NCI-H345 treated with DMSO at 0.1 percent for 48 hours (cell line): ENCODE results near the gene SPINK6.

ENCODE experiments used
- DNase-seq: peaks from one replicate; lab custom pipeline; 2025; ENCODE audit not compliant: unreplicated experiment; lab: John Stamatoyannopoulos, UW

Gene SPINK6, protein sequence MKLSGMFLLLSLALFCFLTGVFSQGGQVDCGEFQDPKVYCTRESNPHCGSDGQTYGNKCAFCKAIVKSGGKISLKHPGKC

DNA sequence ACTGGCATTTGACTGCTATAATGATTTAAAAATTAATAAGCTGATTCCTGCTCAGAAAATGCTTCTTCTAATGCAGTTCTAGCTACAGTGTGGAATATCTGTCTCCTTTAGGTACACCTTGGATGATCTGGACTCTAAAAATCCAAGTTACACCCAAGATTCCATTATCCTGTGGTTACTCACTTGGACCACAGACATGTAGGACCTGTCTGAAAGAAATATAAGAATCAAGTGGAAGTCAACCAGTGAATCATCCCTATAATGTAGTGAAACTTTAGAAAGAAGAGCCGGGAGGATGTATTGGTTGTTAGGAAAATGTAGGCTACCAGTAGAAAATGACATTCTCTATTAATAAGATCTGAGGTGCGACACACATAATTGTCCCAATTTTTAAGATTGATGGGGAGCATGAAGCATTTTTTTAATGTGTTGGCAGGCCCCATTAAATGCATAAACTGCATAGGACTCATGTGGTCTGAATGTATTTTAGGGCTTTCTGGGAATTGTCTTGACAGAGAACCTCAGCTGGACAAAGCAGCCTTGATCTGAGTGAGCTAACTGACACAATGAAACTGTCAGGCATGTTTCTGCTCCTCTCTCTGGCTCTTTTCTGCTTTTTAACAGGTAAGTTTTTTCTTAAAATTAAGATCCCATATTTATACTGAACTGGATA, at the start of gene SPINK6:
SPINK6 (plus strand) TSS at position 512 of the 673 bp plus-strand sequence; CDS start at position 567, 55 bp downstream.
- DNase-seq: no peak

DNA sequence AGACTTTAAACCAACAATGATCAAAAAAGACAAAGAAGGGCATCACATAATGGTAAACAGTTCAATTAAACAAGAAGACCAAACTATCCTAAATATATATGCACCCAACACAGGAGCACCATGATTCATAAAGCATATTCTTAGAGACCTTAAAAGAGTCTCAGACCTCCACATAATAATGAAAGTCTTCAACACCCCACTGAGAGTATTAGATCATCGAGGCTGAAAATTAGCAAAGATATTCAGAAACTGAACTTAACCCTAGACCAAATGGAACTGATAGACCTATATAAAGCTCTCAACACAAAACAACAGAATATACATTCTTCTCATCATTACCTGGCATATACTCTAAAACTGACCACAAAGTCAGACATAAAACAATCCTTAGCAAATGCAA, 46.2 kb upstream of the SPINK6 start:
- DNase-seq: no peak

GRCh38 chr5:148162038-148162437, 40.8 kb upstream of the SPINK6 start:
- no peak for DNase-seq

DNA sequence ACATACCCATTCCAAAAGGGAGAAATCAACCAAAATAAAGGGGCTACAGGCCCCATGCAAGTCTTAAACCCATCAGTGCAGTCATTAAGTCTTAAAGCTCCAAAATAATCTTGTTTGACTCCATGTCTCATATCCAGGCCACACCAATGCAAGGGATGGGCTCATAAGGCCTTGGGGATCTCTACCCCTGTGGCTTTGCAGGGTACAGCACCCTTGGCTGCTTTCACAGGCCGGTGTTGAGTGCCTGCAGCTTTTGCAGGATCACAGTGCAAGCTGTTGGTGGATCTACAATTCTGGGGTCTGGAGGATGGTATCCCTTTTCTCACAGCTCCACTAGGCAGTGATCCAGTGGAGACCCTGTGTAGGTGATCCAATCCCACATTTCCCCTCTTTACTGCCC, 39.5 kb upstream of the SPINK6 start:
- no peak for DNase-seq

DNA sequence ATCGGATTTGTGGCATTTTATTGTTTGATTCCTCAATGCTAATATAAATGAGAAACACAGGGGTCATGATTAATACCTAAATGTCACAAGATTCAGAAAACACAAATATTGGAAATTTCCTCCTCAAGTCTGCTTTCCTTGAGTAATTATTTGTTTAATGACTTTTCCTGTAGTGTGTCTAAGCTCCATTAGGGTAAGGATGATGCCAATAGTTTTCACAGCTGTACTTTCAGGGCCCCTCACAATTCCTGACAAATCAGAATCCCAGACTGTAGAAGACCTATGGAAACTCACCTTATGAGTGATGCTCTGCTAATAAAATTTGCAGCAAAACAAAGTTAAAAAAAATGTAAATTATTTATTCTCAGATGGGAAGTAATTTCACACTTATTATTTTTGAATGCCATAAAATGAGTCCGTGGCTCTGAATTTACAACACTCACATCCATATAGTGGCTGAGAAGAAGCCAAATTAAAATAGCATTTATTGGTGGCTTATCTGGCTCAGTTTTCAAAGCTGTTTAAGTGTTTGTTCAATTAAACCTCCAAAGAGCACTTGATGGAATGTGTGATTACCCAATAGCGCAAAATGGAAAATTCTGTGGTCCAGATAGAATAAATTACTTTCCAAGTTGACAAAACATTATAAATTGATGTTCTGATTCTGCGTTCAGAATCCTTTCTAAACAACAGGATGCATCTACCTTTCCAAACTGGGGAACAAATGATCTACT, 36.1 kb upstream of the SPINK6 start:
- no peak for DNase-seq

GRCh38 chr5:148168246-148168645, 34.6 kb upstream of the SPINK6 start, which contains the start of gene SPINK14:
SPINK14 (plus strand) TSS chr5:148168546; CDS start chr5:148169733, 1,187 bp downstream.
- no peak for DNase-seq

DNA sequence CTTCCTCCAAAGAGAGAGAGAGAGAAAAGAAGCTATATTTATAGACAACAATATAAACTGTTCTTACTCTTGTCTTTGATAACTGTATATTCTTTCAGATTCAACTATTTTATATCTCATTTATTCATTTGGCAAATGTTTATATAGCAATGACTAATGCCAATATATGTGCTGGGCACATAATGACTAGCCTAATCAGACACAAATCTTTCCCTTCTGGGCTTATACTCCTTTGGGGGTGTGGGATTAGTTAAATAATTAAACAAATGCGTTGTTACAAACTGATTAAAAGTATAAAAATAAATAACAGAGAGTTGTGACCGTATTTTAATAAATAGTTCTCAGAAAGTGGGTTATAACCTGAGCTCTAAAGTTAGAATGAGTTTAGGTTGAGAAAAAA, 30.5 kb upstream of the SPINK6 start:
- DNase-seq: no peak

GRCh38 chr5:148176480-148176879, 26.4 kb upstream of the SPINK6 start:
- no peak for DNase-seq

DNA sequence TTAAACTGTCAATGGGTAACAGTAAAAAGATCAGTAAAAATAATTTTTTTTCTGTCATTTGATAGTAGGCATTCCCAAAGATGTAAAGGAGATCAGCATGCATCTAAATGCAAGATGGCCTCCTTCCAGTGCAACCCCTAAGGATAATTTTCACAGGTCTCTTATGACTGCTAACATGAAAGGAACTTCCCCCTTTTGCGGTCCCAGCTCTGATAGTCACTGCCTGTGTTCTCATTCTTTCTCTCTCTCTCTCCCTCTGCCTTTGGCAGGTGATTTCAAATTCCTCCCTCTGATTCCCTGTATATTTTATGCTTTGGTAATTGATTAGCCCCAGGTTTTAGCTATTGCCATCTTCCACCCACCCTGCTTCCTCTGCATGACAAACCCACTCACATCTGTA, 25.6 kb upstream of the SPINK6 start:
- no peak for DNase-seq

- peak; percentile 46 for DNase-seq
Measured at GRCh38 chr5:148179234-148179824, 23.5 kb upstream of the SPINK6 start.

DNA sequence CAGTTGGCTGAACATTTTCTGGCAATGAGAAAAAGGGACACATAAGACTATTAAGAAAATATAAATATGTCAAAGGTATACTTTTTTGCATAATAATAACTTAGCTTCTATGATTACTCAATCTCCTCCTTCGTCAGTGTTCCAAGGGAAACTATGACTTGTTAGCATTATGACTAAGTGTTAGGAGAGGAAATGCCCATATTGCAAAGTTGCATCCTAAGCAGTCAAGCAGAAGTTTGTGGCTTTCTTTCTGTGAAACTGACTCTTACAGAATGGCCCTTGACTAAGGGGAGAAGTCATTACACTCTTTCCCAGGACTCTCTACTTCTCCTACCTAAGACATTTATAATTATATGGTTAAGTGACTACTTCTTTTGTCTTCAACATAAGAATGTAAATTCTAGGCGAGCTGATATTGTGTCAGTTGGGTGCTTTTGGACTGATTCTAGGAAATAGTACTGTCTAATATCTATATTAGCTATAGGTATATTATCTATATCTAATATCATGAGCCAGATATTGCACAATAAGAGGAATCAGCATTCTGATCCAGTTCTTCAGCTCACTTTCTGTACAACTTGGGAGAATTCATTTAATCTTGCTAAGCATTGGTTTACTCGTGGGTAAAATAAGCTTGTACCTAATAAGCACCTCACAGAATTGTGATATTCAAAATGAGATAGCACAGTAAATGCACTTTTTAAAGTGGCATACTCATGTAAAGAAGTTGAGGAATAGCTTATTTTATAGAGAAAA, 16.4 kb upstream of the SPINK6 start:
- no peak for DNase-seq

GRCh38 chr5:148191010-148191409, 11.8 kb upstream of the SPINK6 start:
- no peak for DNase-seq

DNA sequence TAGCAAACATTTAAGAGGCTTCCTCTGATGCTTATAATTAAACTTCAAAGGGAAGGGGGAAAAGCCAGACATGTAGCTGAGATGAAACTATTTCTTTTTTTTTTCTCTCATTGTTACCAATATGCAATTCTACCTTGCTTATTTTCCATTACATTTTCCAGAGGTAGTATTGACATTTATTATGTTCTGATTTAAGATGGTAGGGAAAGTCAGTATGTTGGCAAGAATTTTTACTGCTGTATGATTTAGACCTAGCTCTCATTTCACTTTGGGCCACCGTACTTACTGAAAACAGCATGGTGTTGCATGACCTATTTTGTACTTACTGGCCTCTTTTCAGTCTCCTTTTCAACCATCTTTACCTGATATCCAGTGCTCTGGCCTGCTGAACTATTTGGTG, 9.6 kb upstream of the SPINK6 start:
- DNase-seq: no peak

- no peak for DNase-seq
Measured at GRCh38 chr5:148201151-148201550, 1.7 kb upstream of the SPINK6 start.

GRCh38 chr5:148205044-148205806, 2.4 kb downstream of the SPINK6 start:
- DNase-seq: no peak

DNA sequence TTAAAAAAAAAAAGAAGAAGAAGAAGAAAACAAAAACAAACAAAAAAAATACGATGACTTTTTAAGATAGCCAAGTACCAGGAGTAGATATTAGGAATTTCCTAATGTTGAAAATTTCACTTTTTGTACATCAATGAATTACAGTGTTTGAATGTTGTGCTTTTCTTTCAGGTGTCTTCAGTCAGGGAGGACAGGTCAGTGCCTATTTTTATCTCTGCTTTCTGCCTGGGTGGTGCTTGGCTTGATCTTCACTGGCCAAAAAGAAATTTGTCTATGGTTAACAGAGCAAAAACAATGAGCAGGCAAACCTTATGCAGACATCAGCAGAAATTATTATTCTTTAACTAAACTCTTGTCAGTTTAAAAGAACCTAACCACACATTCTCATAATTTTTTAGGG, 3.0 kb downstream of the SPINK6 start:
- no peak for DNase-seq

- DNase-seq: no peak
Measured at GRCh38 chr5:148206620-148207019, 3.8 kb downstream of the SPINK6 start.

GRCh38 chr5:148208226-148208625, 5.4 kb downstream of the SPINK6 start:
- no peak for DNase-seq

- DNase-seq: peak; percentile 19
Measured at GRCh38 chr5:148209151-148209770, 6.4 kb downstream of the SPINK6 start.

- DNase-seq: no peak
Measured at GRCh38 chr5:148214665-148215185, 11.9 kb downstream of the SPINK6 start.
